ENCODE results near the gene ASAP2.
"Not testable (repeated sequence)": the region's sequence is repeated elsewhere in the genome, so short reads cannot be mapped to it uniquely, and the experiment has no call there.

Gene ASAP2

DNA sequence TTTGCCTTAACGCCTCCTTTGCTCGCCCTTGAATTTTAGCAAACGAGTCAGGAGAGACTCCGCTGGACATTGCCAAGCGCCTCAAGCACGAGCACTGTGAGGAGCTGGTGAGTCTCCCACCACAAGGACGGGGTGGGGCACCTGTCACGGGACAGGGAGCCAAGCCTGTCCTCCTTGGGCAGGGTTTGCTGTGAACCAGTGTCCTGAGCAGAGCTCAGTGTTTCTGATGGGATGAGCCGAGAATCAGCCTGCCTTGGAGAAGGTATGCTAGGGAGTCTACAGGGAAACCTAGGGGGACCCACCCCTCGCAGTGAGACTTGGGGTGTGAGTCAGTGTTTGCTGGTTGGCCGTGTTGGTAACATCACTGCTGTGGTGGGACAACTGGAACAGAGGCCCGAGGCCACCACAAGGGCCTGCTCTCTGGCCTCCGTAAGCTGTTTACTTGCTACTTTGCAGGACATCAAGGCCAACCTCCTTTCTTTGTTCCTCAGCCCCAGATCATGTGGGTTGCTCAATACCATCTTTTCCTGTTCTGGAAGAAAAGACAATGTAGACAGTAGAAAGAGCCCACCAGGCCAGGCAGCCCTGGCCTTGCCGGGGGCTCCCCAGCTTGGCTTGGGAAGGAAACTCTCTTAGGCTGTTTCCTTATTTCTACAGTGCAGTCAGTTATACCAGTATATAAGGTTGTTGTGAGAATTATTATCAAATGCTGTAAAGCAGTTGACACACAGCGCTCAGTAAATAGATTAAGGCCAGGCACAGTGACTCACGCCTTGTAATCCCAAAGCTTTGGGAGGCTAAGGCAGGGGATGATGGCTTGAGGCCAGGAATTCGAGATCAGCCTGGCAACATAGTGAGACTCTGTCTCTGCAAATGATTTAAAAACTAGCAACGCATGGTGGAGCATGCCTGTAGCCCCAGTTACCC, 174.4 kb downstream of the ASAP2 start:
- DNase-seq (ENCODE audit: low read depth) = peak; percentile 77

DNA sequence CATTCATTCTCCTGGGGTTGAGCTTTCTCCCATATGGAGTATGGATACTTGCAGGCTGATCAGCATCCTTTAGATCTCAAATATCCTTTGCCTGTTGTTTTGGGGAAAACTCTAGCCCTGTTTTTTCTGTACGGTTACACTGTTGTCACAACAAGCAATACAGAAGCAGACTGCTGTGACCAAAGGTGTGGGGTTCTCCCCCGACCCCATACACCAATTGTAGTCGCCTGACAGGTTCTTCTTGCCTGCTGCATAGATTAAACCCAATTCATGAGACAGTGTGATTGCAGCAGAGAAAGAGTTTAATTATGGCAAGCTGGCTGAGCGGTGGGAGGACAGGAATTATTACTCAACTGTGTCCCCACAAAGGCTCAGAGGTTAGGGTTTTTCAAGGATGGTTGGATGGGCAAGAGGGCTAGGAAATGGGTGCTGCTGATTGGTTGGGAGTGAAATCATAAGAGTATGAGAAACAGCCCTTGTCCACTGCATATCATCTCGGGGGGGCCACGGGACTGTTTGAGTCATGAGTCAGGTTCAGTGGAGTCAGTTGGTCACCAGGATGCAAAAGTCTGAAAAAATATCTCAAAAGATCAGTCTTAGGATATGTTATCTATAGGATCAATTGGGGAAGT, 176.1 kb downstream of the ASAP2 start:
- no peak for DNase-seq (ENCODE audit: low read depth)

- no peak for DNase-seq (ENCODE audit: low read depth)
These were observed 177.9 kb downstream of the ASAP2 start for GRCh38 chr2:9384521-9384920.

DNA sequence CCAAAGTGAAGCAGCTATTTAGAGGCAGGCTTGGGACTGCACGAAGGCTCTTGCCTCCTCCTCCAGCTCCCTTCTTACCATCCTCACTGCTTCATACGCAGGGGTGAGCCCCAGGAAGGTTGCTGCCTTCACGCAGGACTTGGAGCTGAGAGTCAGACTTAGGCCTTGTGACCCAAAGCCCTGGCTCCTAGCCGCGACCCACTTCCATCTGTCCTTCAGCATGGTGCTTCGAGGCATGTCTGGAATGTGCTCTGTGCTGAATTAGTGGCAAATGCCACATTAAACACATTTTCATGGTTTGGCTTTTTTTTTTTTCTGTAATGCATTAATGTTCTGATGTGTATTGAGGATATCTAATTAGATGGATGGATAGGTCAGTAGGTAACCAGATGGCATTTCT, 179.2 kb downstream of the ASAP2 start:
- DNase-seq (ENCODE audit: low read depth) = no peak

DNA sequence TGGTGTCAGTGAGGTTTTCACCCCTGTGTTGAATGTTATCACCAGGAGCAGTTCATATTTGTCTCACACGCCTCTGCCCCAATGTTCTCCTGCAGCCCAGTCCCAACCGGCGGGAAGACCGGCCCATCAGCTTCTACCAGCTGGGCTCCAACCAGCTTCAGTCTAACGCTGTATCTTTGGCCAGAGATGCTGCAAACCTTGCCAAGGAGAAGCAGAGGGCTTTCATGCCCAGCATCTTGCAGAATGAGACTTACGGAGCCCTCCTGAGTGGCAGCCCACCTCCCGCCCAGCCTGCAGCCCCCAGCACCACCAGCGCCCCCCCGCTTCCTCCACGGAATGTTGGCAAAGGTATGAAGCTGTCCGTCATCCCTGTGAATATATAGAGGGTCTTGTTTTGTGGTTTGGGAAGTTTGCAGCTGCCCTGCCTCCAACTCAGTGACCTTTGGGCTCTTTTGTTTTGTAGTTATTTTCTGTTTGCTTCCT, 181.6 kb downstream of the ASAP2 start:
- DNase-seq (ENCODE audit: low read depth) = no peak

DNA sequence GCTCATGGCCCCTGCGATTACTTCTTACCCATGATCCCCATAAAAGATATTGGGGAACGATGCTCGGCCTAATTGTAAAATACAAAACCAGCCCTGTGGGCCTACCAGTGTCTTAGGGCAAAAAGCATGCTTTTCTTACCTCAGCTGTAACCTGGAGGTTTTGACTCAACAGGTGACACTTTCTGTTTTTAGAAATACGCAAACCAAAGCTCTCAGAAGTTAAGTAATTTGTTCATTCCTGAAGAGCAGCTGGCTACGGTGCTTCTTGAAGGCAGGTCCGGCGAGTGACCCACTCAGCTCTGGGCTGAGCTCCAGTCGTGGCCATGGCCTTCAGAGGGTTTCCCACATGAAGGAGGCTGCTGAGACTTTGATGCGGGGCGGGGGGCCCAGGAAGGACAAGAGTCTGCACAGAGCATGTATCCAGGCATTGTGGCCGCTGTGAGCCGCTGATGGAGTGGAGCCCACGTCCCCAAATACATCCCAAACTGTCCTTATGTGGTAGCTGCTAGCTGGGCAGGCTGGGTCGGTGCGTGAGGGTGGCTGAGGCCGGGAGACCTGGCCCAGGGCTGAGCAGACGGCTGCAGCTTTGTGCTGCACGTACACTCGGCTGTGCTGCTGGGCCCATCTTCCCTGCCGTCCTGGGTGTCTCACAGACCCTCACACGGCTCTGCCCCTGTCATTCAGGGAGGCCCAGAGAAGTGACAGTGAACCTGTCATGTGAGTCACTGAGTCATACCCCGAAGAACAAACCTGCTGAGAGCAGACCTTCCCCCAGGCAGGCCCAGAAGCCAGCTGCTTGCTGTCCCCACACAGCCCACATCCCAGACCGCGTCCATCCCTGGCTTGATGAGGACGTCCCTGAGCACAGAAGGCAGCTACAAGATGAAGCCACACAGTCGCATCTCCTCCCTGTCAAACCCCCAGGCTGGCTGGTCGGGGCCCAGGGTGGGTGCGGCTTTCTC, 182.6 kb downstream of the ASAP2 start:
- DNase-seq (ENCODE audit: low read depth) = no peak

DNA sequence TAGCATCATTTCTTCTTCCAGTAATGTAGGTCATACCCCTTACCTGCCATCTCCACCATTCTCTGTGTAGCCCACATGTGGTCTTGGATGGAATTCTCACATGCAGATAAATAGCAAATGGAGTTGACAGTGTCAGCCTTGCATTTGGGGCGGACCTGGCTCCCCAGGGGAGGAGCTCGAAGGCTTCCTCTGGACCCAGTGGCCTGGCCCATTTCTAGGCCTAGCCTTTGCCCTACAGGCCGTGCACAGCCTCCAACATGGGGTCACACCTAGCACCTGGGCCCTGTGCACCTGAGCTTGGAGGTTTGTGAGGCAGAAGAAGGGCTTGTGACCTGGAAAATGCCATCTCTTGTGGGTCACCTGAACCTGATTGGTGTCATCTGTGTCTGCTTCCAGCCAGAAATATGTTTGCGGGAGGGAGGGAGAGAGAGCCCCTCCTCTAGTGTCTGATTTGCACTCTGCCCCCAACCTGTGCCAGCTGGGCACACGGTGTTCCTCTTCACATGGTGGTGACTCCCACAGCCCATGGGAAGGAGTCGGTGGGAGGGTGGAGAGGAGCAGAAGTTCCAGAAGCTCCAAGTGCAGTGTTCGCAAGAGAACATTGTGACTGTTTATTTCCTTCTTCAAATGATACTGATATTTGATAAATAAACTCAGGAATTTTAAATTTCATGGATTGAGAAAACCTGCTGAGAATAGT, 183.7 kb downstream of the ASAP2 start:
- no peak for DNase-seq (ENCODE audit: low read depth)

DNA sequence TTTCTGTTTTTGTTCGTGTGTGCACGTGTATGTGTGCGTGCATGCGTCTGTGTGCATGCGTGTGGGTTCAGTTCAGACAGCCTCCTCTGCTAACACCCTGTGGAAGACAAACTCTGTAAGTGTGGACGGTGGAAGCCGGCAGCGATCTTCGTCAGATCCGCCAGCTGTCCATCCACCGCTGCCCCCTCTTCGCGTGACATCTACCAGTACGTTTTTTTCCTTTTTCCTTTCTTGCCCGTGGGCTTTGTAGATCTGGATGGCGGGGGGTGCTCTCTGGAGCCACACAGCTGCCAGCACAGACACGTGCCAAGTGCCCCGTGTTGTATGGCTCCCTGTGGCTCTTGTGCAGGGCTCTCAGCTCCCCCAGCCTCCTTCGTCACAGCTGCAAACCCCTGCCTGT, 184.4 kb downstream of the ASAP2 start:
- no peak for DNase-seq (ENCODE audit: low read depth)

DNA sequence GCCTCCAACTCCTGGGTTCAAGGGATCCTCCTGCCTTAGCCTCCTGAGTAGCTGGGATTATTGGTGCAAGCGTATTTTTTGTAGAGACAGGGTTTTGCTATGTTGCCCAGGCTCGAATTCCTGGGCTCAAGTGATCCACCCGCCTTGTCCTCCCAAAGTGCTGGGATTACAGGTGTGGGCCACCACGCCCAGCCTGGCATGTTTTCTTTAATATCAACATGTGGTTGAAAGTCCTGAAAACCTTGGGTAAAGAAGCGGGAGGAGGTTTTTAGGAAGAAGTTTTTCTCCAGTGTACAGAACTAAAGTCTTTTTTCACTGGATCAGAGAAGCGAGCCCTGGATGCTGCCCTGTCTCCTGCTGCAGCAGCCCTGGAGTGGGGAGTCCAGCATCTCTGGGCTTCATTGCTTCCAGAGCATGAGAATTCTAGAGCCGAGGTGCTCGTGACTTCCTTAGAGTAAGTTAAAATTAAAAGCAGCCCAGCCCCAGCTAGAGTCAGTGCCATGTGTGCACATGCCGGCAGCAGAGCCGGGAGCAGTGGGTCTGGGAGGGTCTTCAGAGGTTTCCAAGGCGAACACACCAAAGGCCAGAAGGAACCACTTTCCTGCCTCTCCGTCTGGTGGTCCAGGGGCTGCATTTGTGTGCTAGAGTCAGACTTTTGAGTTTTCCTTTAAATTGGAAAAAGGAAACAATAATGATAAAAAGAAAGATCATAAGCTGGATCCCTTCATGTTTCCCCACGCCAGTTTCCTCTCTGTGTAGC, 185.5 kb downstream of the ASAP2 start:
- DNase-seq (ENCODE audit: low read depth) = no peak

DNA sequence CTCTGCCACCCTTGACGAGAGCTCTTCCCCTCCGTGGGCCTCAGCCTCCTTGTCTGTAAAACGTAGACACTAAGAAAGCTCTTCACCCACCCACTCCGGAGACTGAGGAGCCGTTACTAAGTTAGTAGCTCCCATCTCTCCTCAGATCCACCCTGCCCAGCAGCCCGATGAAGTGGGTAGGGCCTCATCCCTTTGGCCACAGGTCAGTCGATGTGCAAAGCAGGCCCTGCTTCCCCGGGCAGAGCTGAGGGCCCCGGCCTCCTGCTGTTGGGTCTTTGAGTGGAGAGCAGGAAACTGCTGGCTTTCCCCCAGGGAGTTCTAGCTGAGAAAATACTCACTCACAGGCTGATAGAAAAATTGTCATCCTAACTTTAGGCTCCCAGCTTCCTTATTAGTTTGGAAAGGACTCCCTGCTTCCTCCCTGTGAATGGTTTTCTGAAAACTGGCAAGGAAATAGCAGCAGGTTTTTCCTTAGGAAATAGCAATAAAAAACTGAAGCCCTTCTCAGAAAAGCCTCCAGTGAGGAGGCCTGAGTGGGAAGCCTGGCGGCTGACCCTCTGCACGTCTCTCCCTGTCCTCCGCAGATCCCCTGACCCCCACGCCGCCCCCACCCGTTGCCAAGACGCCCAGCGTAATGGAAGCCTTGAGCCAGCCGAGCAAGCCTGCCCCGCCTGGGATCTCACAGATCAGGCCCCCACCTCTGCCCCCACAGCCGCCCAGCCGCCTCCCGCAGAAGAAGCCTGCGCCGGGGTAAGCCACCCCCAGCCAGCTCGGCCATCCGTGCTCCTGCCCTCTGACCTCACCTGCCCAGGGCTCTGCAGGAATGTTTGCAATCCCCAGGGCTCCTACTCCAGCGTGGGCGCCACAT, 186.5 kb downstream of the ASAP2 start:
- DNase-seq (ENCODE audit: low read depth) = no peak

DNA sequence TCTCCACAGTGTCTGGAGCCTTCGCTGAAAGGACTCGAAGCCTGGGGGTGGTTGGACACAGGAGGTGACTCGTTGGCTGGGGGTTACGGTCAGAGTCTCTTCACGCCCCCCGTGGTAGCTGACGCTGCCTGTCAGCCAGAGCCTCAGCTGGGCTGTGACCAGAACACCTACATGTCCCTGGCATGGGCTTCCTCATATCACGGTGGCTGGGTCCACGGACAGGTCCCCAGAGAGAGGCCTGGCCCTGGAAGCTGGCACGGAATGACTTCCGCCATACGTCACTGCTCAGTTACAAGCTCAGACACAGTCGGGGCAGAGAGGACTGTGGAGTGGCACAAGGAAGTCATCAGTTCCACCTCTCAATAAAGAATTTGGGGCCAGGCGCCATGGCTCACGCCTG, 188.2 kb downstream of the ASAP2 start:
- DNase-seq (ENCODE audit: low read depth) = no peak

DNA sequence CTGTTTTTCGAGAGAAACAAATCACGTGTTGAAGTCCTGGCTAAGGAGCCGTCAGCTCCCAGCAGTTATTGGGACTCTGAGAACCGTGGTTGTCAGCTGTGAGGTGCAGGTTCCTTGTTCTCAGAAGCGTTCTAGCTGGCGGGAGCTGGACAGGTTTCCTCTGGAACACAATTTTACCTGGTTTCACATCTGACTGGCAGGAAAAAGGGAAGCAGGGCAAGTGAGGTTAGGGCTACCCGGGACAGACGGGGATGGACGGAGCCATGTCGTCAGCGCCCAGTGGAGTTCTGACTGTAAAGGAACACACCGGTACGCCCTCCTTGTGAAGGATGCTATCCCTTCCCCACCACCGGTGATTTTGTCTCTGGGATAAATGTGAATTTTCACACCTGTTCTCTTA, 190.6 kb downstream of the ASAP2 start:
- DNase-seq (ENCODE audit: low read depth) = no peak

- DNase-seq (ENCODE audit: low read depth) = not testable (repeated sequence)
These were observed 191.6 kb downstream of the ASAP2 start for GRCh38 chr2:9398251-9398650.

GRCh38 chr2:9398881-9399780, 192.5 kb downstream of the ASAP2 start:
- DNase-seq (ENCODE audit: low read depth) = no peak

DNA sequence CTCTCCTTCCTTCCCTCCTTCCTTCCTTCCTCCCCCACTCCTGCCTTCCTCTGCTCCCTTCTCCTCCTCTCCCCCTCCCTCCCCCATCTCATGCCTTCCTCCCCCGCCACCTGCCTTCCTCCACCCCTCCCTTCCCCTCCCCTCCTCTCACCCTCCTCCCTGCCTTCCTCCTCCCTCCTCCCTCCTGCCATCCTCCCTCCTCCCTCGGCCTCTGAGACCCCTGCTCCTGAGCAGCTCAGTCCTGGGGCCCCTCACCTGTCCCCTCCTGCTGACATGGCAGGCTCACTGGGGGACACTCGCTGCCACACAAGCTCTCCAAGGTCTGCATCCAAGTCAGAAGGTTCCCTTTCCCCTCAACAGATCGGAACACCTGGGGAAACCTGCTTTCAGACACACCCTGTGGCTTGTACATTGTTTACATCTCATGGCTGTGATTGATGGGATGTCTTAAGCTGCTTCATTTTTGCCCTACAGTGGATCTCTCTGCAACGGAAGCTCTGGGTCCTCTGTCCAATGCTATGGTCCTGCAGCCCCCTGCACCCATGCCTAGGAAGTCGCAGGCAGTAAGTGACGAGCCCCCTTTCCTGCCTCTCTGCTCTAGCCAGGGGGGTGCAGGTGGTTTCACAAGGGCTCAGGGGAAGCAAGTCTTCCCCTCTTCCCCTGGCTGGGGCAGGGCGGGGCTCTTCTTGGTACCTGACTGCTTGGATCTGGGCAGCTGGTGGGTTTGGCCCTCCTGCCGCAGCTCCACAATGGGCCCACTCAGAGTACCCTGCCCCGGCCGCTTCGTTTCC, 193.9 kb downstream of the ASAP2 start:
- DNase-seq (ENCODE audit: low read depth) = no peak

GRCh38 chr2:9401059-9401547, 194.5 kb downstream of the ASAP2 start:
- no peak for DNase-seq (ENCODE audit: low read depth)

- DNase-seq (ENCODE audit: low read depth) = no peak
These were observed 195.2 kb downstream of the ASAP2 start for GRCh38 chr2:9401646-9402371.
